NCI-H2227 treated with DMSO at 0.1 percent for 48 hours (cell line): ENCODE measurements around the gene ITGB5.
"Not testable (repeated sequence)": the region's sequence is repeated elsewhere in the genome, so short reads cannot be mapped to it uniquely, and the experiment has no call there.

Experiments
- DNase-seq: peaks from one replicate; lab custom pipeline; 2025; lab: John Stamatoyannopoulos, UW

ITGB5 gene

DNA sequence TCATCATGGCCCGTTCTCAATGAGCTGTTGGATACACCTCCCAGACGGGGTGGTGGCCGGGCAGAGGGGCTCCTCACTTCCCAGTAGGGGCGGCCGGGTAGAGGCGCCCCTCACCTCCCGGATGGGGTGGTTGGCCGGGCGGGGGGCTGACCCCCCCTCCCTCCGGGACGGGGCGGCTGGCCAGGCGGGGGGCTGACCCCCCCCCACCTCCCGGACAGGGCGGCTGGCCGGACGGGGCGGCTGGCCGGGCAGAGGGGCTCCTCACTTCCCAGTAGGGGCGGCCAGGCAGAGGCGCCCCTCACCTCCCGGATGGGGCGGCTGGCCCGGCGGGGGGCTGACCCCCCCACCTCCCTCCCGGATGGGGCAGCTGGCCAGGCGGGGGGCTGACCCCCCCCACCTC, 137.3 kb downstream of the ITGB5 start:
- not testable (repeated sequence) for DNase-seq

GRCh38 chr3:124748560-124749198, 138.5 kb downstream of the ITGB5 start:
- DNase-seq, result no peak

GRCh38 chr3:124747111-124747981, 139.8 kb downstream of the ITGB5 start:
- DNase-seq, result no peak

DNA sequence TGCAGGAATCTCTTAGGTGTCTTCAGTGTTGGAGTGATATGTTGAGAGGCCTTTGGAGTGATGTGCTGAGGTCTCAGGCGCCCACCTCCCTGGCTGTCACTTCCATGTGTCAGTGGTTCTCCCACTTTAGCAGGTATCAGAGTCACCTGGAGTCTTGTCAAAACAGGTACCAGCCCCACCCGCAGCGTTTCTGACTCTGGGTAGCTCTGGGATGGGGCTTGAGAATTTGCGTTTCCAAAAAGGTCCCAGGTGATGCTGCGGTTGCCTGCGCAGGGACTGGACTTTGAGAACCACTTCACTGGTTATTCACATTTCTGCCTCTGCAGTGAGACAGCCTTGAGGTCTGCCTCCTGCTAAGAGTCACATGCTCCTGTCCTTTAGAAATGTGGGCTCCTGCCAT, 141.4 kb downstream of the ITGB5 start:
- no peak for DNase-seq

GRCh38 chr3:124741027-124741426, 146.1 kb downstream of the ITGB5 start:
- no peak for DNase-seq

- no peak for DNase-seq
Measured at GRCh38 chr3:124731760-124732159, 155.4 kb downstream of the ITGB5 start.

DNA sequence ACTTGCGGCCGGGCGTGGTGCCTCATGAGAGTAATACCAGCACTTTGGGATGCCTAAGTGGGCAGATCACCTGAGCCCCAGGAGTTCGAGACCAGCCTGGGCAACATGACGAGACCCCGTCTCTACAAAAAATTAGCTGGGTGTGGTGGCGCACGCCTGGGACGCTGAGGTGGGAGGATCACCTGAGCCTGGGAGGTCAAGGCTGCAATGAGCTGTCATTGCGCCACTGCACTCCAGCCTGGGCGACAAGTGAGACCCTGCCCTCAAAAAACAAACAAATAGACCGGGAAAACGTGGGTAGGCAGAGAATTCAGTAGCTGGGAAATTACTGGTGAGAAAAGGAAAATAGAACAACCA, 156.2 kb downstream of the ITGB5 start:
- no peak for DNase-seq

DNA sequence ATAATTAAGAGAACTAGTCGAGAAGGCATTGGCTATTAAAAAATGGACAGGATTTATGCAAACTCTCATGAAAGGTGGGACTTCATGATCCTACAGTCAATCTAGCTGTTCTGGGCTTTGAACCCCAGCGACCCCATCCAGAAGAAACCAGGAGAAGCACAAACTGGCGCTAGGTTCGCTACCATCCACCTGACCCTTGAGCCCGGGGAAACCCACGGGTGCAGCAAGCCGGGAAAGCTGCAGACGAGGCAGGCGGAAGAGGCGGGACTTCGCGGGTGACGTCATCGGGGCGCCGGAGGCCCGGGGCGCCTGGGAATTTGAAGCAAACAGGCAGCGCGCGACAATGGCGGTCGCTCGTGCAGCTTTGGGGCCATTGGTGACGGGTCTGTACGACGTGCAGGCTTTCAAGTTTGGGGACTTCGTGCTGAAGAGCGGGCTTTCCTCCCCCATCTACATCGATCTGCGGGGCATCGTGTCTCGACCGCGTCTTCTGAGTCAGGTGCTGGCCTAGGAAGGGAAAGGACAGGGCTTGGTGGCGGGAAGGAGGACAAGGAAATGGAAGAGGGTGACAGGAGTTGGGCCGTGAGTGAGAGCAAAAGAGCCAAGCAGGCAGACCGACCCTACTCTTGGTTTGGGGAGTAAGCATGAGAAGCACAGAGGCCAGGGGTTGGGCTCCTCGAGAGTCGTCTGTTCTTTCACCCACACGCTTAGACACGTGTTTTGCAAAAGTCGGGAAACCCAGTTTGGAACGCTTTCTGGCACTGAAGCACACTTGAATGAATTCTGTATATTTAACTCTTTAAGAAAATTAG, 156.8 kb downstream of the ITGB5 start, which contains the start of gene UMPS:
Gene UMPS (plus strand): TSS at position 324 of the 812 bp plus-strand sequence. CDS start 20 bp downstream, at position 344.
- DNase-seq, result peak; percentile 74

- no peak for DNase-seq
Measured at GRCh38 chr3:124722589-124722988, 164.6 kb downstream of the ITGB5 start.

DNA sequence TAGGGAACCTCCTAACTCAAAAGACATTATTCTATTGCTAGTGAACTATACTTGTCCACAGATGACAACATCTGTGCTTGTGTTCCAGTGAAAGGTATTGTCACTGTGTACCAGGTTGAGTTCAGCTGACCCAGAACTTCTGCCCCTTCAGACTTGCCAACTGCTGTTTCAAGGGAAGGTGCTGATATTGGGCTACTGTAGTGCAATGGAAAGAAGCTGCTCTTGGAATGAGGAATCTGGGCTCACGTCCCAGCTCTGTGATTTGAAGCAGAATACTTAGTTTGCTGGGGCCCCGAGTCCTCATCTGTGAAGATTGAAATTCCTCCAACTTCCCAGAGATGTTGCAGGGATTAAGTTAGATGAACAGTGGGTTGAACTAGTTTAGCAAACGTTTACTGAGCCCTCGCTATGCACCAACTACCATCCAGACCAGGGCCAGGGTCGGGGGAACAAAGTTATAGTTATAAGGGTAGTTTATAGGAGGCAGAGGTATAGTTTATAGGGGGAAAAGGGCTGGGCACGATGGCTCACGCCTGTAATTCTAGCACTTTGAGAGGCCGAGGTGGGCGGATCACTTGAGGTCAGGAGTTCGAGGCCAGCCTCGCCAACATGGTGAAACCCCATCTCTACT, 172.8 kb downstream of the ITGB5 start:
- no peak for DNase-seq
